Activated CD4-positive, alpha-beta T cell treated with anti-CD3 and anti-CD28 coated beads for 24 hours (primary cell): Measurements from ENCODE around the gene GLIPR2.

ENCODE experiments used
- DNase-seq, 2 donors: peaks; one replicate each; pipeline ENCODE4 v3.0.0-alpha.2; 2020; ENCODE audit warnings: low read depth in 2 of 2

GLIPR2 gene

DNA sequence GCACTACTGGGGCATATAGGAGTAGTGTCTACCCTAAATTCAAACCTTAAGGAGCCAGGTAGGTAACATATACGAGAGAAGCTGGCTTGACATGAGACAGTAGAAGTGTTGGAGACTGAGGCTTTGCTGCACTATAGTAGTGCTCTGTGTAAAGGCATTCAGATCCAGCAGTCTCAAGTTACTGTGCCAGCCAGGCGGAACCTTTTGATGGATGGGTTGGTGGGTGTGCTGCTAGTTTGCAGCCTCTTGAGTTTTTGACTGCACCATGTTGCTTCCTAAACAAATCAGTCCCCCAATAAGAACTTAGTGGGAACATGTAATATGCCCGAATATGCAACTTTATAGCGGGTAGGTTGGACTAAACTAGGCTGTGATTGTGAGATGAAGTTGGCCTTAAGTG, 55.7 kb downstream of the GLIPR2 start:
- no peak for DNase-seq

- no peak for DNase-seq
Observed at GRCh38 chr9:36193023-36193422, 56.5 kb downstream of the GLIPR2 start.

DNA sequence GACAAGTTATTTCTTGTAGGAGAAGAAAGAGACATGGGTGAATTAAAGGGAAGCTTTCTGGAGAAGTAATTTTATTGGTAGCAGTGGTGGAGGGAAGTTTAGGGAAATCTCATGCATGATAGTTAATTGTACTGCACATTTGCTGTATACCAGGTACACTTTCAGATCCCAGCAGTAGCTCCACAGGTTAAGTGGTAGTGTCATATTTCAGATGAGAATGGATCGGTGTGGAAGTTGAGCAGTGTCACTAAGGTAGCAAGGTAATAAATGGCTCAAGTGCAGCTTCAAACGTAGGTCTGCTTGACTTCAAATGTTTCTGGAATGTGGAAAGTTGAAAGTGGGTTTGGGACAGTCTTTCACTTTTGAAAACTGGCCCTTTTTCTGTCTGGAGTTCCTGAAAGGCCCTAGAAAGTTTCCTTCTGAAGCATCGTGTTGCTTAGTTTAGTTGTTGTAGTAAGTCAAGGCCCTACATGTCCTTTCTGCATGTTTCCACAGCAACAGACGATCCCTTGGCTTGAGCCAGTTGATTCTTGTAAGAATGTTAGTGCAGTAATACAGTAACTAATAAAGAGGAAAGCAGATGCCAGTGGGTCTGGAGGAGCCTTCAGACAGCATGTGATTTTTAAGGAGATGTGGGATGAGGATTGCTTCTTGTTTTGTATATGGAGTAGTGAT, 57.9 kb downstream of the GLIPR2 start:
- no peak for DNase-seq

- no peak for DNase-seq
Observed at GRCh38 chr9:36204906-36205547, 68.5 kb downstream of the GLIPR2 start.

- DNase-seq, result no peak
Observed at GRCh38 chr9:36207016-36207415, 70.5 kb downstream of the GLIPR2 start.

DNA sequence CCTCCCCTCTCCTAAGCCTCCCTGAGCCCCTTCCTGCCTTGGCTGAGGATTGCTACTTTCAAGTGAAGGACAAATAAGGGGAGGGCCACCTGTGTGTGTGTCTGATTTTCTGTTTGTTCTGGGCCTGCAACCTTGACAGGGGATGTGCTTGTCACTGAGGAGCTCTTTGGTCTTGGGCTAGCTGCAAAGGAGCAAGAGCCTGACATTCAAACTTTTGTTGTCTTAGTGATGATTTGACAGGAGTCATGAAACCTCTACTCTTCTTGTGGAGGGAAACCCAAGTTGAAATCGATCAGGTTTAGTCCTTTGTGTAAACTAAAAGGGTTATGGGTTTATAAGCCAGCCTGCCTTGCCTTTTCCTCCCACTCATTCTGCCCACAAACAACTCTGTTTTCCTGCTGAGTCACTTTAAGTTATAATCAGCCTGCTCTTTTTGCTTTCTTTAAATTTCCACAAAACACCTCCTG, 71.0 kb downstream of the GLIPR2 start:
- DNase-seq, result no peak

GRCh38 chr9:36208521-36209253, 72.2 kb downstream of the GLIPR2 start:
- DNase-seq, result no peak

DNA sequence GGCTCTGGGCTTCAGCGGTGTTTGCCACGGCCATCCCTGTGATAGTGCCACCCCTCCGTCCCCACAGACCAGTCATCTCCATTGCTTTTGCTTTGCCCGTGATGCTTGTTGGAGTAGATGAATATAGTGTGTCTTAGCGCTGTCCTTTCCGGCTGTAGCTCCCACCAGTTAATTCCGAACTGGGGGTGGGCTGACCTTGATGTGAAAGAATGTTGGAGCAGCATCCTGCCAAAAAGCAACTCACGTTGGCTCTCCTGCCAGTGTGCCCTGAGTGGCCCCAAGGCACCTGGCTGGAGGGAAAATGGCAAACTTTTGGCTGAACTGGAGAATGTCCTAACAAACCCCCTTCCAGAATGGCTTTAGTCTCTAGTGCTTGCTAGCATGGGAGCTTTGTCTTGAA, 74.2 kb downstream of the GLIPR2 start:
- DNase-seq, result no peak

DNA sequence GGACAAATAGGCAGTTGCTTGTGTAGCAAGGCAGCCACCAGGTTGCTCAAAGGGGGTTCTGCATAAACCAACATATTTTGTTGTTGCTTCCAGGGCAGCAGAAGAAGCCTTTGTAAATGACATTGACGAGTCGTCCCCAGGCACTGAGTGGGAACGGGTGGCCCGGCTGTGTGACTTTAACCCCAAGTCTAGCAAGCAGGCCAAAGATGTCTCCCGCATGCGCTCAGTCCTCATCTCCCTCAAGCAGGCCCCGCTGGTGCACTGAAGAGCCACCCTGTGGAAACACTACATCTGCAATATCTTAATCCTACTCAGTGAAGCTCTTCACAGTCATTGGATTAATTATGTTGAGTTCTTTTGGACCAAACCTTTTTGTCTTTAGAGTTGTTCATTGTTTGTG, 75.0 kb downstream of the GLIPR2 start:
- no peak for DNase-seq

DNA sequence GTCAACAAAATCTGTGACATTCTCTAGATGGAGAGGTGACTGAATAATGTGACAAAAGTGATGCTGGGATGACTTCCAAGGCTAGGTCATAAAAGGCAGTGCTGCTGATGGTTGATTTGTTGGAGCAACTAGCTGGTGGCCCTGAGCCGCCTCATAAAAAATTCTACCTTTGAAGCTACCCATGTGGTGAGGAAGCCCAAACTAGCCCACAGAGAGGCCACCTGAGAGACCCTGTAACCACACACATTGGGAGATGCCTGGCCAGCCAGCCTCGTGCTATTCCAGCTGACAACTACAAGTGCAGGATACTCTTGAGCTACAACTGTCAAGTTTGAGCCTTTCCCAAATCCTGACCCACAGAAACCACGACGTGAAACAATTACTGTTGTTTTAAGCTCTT, 76.9 kb downstream of the GLIPR2 start:
- DNase-seq, result no peak
